Upper lobe of left lung (tissue), 6 donors: ENCODE data around the gene CHST8. TPM values are rescaled to one million over a fixed set of nuclear protein-coding genes. Genes with fewer than 3 reads are reported as not detected.
"Not testable (repeated sequence)": the region's sequence is repeated elsewhere in the genome, so short reads cannot be mapped to it uniquely, and the experiment has no call there.

Source experiments
- ATAC-seq, 2 donors: fragments of 200-7000 bp; cut with Tn5 transposase; one replicate each; pipeline ENCODE4 v1.9.1; 2022; ENCODE audit warnings: mild to moderate bottlenecking in 2 of 2, moderate library complexity in 2 of 2; ENCODE audit not compliant: low FRiP score in 2 of 2
- DNase-seq, 2 donors: peaks; one replicate each; pipeline ENCODE4 v3.0.0-alpha.2; 2019 to 2020
- H3K27ac ChIP-seq, 4 donors: fragments of 200-600 bp; sonication (generic); one replicate each; pipeline ENCODE4 v1.5.1; 2016 to 2019
- H3K27me3 ChIP-seq, 4 donors: fragments of 200-600 bp; sonication (generic); one replicate each; pipeline ENCODE4 v1.5.1; 2017 to 2019
- H3K36me3 ChIP-seq, 4 donors: fragments of 200-600 bp; sonication (generic); one replicate each; pipeline ENCODE4 v1.5.1; 2016 to 2019
- H3K4me1 ChIP-seq, 4 donors: fragments of 200-600 bp; sonication (generic); one replicate each; pipeline ENCODE4 v1.5.1; 2018 to 2019
- H3K4me3 ChIP-seq, 4 donors: fragments of 200-600 bp; sonication (generic); one replicate each; pipeline ENCODE4 v1.5.1; 2017 to 2019; ENCODE audit warnings: mild to moderate bottlenecking in 2 of 4, moderate library complexity in 1 of 4
- H3K9me3 ChIP-seq, 4 donors: fragments of 200-600 bp; sonication (generic); one replicate each; pipeline ENCODE4 v1.5.1; 2018 to 2019
- CTCF ChIP-seq, 6 experiments: fragments of 450-650 bp in 4 of 6; fragments of 200-600 bp in 2 of 6; sonication (generic) in 2 of 6; IDR thresholded peaks; one replicate each; pipeline ENCODE4 v1.5.1; 2016 to 2019; ENCODE audit warnings: antibody characterized with exemption in 6 of 6
- EP300 ChIP-seq, 4 donors: sonication (generic); formaldehyde crosslinking; IDR thresholded peaks; one replicate each; pipeline ENCODE4 v1.5.1; 2017; ENCODE audit warnings: antibody characterized with exemption in 4 of 4, control low read depth in 2 of 4
- POLR2A ChIP-seq, 4 donors: fragments of 450-650 bp; IDR thresholded peaks; one replicate each; pipeline ENCODE4 v1.5.1; 2016 to 2017; ENCODE audit warnings: antibody characterized with exemption in 4 of 4, mild to moderate bottlenecking in 2 of 4
- POLR2AphosphoS5 ChIP-seq, 2 donors: sonication (generic); formaldehyde crosslinking; IDR thresholded peaks; one replicate each; pipeline ENCODE4 v1.5.1; 2017; ENCODE audit warnings: antibody characterized with exemption in 2 of 2
- WGBS, 2 donors: methylation state at CpG; one replicate each; pipeline ENCODE4 v1.1.5; 2017 to 2018; 5-methylcytosine and 5-hydroxymethylcytosine counted together
- total RNA-seq, 6 donors: library from RNA; depleted of rRNA in 4 of 6; stranded (reverse); fragments of >200 nt in 4 of 6; gene quantifications; one replicate each; pipeline versions ENCODE4 v1.1.0 to v1.2.1, GENCODE V29; 2016 to 2021
- donor health status: DM: no; HTN: no; CAD: no; lungs with moderate emphysema.
- donor health status: DM: no; HTN: yes; CAD: no; lungs with severe emphysema.

CHST8 gene
- total RNA-seq, 6 donors from 2014 or later = 0.46 to 3.1 (median 0.72) TPM; not detected in 2

DNA sequence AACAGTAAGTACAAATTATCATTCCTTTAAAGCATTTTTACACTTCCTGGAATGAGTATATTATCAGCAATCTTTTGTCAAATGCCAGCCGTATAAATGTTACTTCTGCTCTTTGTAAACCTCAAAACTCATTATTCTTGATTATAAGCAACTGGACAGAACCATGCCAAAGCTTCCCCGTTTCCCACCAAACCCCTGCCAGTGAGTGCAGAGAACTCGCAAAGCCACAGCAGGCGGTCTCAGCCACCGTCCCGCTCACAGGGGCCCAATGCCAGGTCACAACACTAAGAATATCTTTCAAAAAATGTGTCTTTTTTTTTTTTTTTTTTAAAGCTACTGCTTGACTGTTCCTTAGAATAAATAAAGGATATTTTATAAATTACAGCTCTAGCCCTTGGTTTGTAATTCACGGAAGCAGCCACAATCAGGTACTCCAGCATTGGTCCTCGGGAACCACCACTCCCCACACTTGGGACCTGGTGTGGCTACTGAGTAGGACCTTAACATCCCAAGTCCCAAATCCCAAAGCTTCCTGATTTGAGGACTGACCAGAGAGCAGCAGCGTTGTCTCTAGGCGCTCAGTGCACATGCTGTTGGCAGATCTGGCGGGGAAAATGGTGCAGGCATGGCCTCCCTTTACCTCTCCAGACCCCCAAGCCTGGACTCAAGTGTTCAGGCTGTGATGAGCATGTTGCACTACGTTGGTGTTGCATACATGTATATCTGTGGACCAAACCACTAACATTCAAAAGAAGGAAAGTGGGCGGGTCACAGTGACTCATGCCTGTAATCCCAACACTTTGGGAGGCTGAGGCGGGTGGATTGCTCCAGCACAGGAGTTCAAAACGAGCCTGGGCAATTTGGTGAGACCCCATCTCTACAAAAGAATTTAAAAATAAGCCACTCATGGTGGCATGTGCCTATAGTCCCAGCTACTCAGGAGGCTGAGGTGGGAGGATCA lies 193.9 kb downstream of the CHST8 start:
- Histone ChIP-seq H3K27me3 (no peaks in the 10 kb centered on the region), H3K36me3 (peaks cover 0 to 28% (median 13%) of the 10 kb centered on the region in 4 donors), H3K9me3 (no peaks in the 10 kb centered on the region), H3K4me1 (peaks cover 16 to 46% (median 28%) of the 10 kb centered on the region in 4 donors), H3K4me3 (no peak overlapping the region), H3K27ac (no peak overlapping the region)
- no peak for DNase-seq
- ATAC-seq = no peak
- TF ChIP-seq EP300 (IDR thresholded peaks at IDR 0.05) = no peak
- no peak for TF ChIP-seq POLR2AphosphoS5 (IDR thresholded peaks at IDR 0.05)
- TF ChIP-seq POLR2A (IDR thresholded peaks at IDR 0.05) = no peak
- TF ChIP-seq CTCF (IDR thresholded peaks at IDR 0.05) = no peak
- 66 to 71% methylated on average over 15 of the region's 15 CpGs for WGBS, 2 donors

DNA sequence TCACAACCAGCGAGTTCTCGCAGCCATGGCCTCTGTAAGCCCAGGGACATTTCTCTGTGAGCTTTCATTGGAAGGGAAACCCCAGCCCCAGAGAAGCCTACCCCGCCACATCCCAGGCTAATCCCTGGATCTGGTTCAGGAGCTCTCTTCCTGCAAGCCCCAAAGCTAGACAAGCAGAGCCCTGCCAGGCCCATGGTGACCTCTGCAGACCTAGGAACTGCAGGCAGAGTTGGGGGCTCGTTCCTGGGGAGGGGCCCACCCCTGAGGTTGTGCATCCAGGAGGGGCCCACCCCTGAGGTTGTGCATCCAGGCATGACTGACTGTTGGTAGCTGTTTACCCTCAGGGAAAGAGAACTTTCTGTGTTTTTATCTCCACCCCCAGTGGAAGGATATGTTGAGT lies 196.7 kb downstream of the CHST8 start:
- peaks cover 19 to 58% (median 33%) of the 10 kb centered on the region in 4 donors for H3K4me1 ChIP-seq
- peaks cover 0 to 2% (median under 1%) of the 10 kb centered on the region in 4 donors for H3K36me3 ChIP-seq
- 97 to 100% methylated on average over 3 to 4 of the region's 4 CpGs for WGBS, 2 donors
- no peak overlapping the region for H3K4me3 ChIP-seq
- H3K27ac ChIP-seq = no peak overlapping the region
- H3K9me3 ChIP-seq = no peaks in the 10 kb centered on the region
- ATAC-seq (no peak), DNase-seq (no peak)
- TF ChIP-seq CTCF (IDR thresholded peaks at IDR 0.05) = no peak
- no peak for TF ChIP-seq POLR2AphosphoS5 (IDR thresholded peaks at IDR 0.05)
- TF ChIP-seq EP300 (IDR thresholded peaks at IDR 0.05) = no peak
- TF ChIP-seq POLR2A (IDR thresholded peaks at IDR 0.05) = no peak
- no peaks in the 10 kb centered on the region for H3K27me3 ChIP-seq

DNA sequence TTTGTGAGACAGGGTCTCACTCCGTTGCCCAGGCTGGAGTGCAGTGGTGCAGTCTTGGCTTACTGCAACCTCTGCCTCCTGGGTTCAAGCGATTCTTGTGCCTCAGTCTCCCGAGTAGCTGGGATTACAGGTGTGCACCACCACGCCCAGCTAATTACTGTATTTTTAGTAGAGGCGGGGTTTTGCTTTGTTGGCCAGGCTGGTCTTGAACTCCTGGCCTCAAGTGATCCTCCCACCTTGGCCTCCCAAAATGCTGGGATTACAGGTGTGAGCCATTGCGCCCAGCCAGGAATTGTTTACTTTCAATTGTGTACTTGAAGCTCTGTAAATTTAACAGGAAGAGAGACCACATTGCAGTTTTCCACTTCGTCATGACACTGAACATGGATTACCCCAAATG lies 197.3 kb downstream of the CHST8 start:
- peaks cover 19 to 58% (median 33%) of the 10 kb centered on the region in 4 donors for H3K4me1 ChIP-seq
- H3K27ac ChIP-seq = peak overlapping the region; percentile 76 to 88 (median 85)
- not testable (repeated sequence) for H3K9me3 ChIP-seq, H3K4me3 ChIP-seq, ATAC-seq, H3K36me3 ChIP-seq, DNase-seq, H3K27me3 ChIP-seq
- 88 to 89% methylated on average over 7 of the region's 7 CpGs for WGBS, 2 donors

DNA sequence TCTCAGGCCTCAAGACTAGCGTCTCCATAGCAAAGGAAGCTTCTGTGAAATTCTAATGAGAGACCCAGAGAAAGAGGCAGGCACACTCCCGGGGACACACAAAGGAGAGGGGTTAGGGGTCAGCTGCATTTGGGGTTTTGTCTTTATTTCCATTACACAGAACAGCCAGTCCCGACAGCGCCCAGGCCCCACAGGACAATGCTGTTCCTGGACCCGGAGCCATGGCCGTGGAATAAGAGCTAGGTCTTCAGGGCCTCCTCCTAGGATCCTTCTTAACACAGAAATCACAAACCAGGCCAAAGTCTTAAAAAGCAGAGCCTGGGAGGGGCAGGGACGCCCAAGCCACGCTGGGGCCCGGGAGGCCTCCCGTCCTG lies 197.7 kb downstream of the CHST8 start:
- no peak for ATAC-seq
- no peak for DNase-seq
- Histone ChIP-seq H3K27me3 (no peaks in the 10 kb centered on the region), H3K27ac (peak overlapping the region; percentile 76 to 88 (median 85)), H3K9me3 (no peaks in the 10 kb centered on the region), H3K4me3 (peak overlapping the region in 3 of 4 donors; percentile 35 to 55 (median 48)), H3K36me3 (no peaks in the 10 kb centered on the region), H3K4me1 (peaks cover 19 to 53% (median 31%) of the 10 kb centered on the region in 4 donors)
- 43 to 69% methylated on average over 6 to 10 of the region's 10 CpGs for WGBS, 2 donors
- TF ChIP-seq POLR2A (IDR thresholded peaks at IDR 0.05) (no peak), POLR2AphosphoS5 (IDR thresholded peaks at IDR 0.05) (no peak), CTCF (IDR thresholded peaks at IDR 0.05) (no peak), EP300 (IDR thresholded peaks at IDR 0.05) (no peak)

- TF ChIP-seq CTCF (IDR thresholded peaks at IDR 0.05) = no peak
- TF ChIP-seq POLR2A (IDR thresholded peaks at IDR 0.05) = peak in 1 of 4 donors; percentile 28
- TF ChIP-seq POLR2AphosphoS5 (IDR thresholded peaks at IDR 0.05) = peak; percentile 49 to 53
- TF ChIP-seq EP300 (IDR thresholded peaks at IDR 0.05) = peak in 2 of 4 donors; percentile 65 to 82
These were observed 198.4 kb downstream of the CHST8 start for GRCh38 chr19:33819880-33820781.

More at GRCh38 chr19:33819880-33820781, 198.4 kb downstream of the CHST8 start:
- 7% methylated on average over 4 to 37 of the region's 61 CpGs for WGBS, 2 donors
- ATAC-seq (peak; percentile 92 to 94), DNase-seq (peak; percentile 92 to 95)
- peaks cover 19 to 48% (median 31%) of the 10 kb centered on the region in 4 donors for H3K4me1 ChIP-seq
- H3K27ac ChIP-seq = peak overlapping the region; percentile 76 to 88 (median 85)
- H3K27me3 ChIP-seq = no peaks in the 10 kb centered on the region
- no peaks in the 10 kb centered on the region for H3K36me3 ChIP-seq
- peak overlapping the region; percentile 27 to 55 (median 42) for H3K4me3 ChIP-seq
- no peaks in the 10 kb centered on the region for H3K9me3 ChIP-seq
